Posterior cingulate gyrus (tissue), 11 donors: Measurements from ENCODE around the gene RRAD.
"Not testable (repeated sequence)": the region's sequence is repeated elsewhere in the genome, so short reads cannot be mapped to it uniquely, and the experiment has no call there.

Source experiments
- DNase-seq, 10 donors: peaks; one replicate each; pipeline versions ENCODE4 v3.0.0 to v3.0.0-alpha.2; 2020 to 2021; ENCODE audit warnings: mixed read lengths in 3 of 10
- intact Hi-C: fragments of 100-400 bp; cut with DNase I; formaldehyde crosslinking; loops from one replicate; pipeline ENCODE4 v1.15.1; 2023

The RRAD gene

DNA sequence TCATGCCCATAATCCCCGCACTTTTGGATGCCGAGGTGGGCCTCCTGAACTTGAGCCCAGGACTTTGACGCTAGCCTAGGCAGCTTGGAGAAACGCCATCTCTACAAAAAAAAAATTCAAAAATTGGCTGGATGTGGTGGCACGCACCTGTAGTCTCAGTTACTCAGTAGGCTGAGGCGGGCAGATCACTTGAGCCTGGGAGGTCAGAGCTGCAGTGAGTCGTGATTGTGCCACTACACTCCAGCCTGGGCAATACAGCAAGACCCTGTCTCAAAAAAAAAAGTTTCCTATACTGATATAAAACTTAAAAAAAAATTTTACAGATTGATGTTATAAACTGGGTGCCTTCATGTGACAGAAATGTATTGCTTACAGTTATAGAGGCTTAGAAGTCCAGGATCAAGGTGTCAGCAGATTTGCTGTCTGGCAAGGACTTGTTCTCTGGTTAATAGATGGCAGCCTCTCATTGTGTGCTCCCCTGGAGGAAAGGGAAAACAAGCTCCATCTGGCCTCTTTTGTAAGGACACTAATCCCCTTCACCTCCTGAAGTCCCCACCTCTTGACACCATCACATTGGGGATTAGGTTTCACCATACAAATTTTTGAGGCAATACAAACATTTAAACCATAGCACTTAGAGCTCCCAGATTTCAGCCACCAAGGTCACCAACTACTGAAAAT is 27.2 kb upstream of the RRAD start:
- peak in 1 of 10 donors; percentile 60 for DNase-seq
- intact Hi-C loops: no loop called here

DNA sequence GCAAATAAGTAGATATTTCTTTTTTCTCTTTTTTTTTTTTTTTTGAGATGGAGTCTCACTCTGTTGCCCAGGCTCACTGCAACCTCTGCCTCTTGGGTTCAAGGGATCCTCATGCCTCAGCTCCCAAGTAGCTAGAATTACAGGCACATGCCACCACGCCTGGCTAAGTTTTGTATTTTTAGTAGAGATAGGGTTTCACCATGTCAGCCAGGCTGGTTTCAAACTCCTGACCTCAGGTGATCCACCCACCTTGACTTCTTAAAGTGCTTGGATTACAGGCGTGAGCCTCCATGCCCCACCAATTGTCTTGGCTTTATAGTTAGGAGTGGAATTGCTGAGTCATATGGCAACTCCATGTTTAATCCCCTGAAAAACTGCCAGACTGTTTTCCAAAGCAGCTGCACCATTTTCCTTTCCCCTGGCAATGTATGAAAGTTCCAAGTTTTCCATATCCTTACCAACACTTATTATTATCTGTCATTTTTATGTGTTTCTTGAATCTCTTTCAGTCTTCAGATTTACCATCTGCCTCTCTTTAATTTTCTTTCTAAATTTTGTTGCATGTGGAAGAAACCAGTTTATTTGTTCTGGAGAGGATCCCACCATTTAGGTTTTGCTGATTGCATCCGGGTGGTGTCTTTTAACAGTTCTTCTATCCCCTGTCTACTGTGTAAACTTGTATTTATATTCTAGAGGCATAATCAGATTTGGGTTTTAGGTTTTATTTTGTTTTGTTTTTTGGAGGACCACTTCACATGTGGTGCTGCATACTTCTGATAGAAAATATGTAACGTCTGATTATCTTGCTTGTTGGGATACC is 25.8 kb upstream of the RRAD start:
- intact Hi-C loops: no loop called here
- DNase-seq: no peak

DNA sequence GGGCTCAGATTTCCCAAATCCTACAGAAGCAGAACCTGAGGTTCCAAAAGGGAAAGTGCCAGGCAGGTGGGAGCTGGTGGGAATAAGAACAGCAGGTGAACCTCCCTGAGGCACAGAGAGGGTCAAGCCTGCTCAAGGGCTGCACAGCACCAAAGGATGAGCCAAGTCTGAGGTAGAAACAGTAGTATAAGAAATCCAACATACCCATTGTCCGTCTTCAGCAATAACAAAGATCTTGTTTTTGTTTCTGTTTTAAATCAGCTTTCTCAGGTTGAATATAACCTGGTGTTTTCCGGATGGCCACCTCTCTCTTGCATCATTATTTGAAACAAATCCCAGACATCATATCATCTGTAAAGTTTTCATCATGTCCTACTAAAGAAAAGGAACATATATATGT is 25.1 kb upstream of the RRAD start:
- intact Hi-C loops: no loop called here
- DNase-seq: peak in 2 of 10 donors; percentile 19 to 33

DNA sequence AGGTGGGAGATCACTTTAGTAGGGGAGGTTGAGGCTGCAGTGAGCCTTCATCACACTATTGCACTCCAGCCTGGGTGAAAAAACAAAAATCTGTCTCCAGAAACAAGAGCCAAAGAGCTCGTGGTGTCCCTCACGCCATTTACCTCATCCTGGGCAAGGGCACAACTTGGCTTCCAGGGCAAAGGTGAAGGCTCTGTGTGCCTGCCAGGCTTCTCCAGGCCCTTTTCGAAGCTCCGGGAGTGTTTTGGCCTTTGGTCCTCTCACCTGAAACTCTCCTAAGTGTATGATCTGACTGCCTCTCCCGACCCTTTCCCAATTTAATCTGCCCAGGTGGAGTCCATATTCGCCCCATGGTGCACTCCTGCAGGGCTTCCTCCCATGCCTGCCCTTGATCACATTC is 24.1 kb upstream of the RRAD start:
- intact Hi-C loops: no loop called here
- DNase-seq: no peak

DNA sequence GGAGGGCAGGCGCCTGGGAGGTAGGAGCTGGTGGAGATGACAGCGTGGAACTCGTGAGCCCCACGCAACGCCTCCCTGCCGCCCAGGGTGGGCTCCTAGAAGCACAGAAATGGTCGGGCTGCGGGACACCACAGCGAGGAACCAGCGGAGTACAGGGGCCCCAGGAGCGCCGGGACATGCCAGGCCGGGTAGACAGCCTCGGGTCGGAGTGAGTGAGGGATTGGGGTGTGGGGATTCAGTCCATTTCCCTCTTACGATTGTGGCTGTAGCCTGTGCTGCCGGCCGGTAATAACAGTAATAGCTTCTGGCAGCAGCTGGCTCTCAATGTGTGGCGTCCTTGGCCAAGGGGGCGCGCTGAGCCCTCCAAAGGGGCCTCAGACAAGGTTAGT is 23.5 kb upstream of the RRAD start:
- DNase-seq: peak in 2 of 10 donors; percentile 68 to 76
- intact Hi-C loops: no loop called here

DNA sequence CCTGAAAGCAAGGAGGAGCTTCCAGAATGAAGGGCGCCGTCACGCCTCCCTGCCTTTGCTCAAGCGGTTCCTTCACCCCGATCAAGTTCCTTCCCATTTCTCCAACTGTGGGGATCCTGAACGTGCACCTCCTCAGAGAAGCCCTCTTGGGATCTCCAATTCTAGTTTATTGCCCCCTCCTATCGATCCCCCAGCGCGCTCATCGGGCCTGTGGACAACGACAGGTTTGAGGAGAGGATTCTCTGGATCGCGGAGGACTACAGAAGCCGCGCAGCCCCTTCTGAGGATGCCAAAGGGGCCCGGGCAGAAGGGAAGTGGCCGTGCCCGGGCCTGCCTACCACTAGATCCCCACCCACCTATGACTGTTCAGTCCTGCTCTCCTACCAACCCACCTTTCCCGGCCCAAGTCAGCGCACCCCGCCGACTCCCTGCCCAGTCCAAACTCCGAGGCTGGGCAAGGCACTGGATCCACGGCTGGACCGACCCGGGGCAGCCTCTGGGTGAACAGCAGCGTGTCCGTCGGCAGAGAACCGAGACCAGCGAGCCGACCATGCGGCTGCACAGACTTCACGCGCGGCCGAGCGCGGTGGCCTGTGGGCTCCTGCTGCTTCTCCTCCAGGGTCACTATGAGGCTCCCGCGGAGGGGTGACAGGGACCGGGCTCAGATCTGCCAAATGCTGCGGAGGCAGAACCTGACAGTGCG is 22.9 kb upstream of the RRAD start:
- peak in 4 of 10 donors; percentile 14 to 86 (median 83) for DNase-seq
- intact Hi-C loops: no loop called here

DNA sequence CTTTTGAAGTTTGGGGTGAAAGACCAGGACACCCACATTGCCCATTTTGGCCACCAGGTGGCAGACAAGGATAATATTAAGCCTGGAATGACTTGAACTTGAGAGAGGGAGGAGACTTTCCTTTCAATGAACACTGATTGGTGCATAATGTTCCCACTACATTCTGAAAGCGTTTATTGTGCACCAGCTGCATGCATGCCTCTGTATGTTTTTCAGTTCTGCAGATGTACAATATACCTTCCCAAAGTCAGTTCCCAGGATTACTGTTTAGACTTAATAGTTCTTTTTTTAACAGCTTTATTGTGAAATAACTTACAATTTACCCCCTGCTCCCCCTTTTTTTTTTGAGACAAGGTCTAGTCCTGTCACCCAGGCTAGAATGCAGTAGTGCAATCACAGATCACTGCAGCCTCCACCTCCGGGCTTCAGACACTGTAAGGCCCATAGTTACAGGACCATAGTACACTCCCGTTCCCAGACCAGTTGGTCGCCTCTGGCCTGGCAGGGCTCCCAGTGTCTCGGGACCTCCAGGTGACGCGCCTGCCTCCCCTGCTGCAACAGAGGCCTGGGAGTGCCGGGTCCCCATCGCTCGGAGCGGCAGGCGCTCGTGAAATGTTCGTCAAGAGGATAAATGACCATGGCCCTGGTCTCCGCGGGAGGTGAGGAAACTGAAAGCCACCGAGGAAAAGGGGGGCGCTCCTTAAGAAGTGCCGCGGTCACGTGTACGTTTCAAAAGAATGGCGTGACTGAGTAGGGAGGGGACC is 22.1 kb upstream of the RRAD start:
- intact Hi-C loops: no loop called here

DNA sequence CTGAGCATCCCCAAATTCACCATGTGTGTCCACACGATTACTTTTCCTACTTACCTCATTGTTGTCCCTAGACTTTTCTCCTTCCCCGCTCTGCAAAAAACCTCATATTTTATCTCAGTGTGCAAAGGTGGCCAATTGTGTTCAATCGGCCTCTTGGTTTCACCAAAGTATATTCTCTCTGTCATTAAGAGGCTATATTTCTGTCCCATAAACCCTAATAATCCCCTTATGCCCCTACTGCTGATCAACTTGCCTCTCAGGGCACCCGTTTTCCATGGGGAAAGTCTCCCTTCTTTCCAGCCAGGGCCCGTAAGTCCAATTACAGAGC is 21.6 kb upstream of the RRAD start:
- intact Hi-C loops: no loop called here
- DNase-seq: no peak

More for the DNA sequence above, 22.1 kb upstream of the RRAD start:
- DNase-seq: peak in 9 of 10 donors; percentile 58 to 94 (median 84)

DNA sequence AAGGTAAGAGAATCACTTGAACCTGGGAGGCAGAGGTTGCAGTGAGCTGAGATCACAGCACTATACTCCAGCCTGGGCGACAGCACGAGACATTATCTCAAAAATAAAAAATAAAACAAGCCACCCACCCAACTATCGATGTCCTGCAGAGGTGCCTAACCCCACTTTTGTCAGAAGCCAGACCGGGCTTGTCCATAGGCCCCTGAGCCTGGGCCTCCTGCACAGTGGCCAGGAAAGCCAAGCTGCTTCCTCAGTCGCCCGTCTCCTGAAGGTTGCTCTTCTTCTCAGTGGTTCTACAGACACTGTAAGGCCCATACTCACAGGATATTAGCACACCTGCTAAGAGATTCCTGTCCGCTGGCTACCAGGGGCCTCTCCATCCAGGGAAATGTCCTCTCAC is 21.2 kb upstream of the RRAD start:
- peak in 2 of 10 donors; percentile 51 to 72 for DNase-seq
- intact Hi-C loops: no loop called here

DNA sequence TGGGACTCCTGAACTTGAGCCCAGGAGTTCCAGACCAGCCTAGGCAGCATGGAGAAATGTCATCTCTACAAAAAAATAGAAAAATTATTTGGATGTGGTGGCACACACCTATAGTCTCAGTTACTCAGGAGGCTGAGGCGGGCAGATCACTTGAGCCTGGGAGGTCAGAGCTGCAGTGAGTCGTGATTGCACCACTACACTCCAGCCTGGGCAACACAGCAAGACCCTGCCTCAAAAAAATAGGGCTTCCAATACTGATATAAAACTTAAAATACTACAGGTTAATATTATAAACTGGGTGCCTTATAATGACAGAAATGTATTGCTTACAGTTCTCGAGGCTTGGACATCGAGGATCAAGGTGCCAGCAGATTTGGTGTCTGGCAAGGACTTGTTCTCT is 20.6 kb upstream of the RRAD start:
- intact Hi-C loops: no loop called here
- peak in 2 of 10 donors; percentile 8 to 47 for DNase-seq

DNA sequence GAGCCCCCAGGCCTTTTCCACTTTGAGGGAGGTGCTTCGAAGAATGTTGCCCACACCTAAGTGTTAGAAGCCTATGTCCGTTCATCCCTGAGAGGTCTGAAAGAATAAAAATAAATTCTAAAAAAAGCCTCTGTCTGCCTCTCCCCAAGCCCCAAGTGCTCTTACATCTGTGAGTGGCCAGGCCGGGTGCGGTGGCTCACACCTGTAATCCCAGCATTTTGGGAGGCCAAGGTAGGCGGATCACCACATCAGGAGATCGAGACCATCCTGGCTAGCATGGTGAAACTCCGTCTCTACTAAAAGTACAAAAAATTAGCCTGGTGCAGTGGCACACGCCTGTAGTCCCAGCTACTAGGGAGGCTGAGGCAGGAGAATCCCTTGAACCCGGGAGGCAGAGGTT is 19.6 kb upstream of the RRAD start:
- peak in 2 of 10 donors; percentile 58 to 64 for DNase-seq
- intact Hi-C loops: not testable (repeated sequence)

DNA sequence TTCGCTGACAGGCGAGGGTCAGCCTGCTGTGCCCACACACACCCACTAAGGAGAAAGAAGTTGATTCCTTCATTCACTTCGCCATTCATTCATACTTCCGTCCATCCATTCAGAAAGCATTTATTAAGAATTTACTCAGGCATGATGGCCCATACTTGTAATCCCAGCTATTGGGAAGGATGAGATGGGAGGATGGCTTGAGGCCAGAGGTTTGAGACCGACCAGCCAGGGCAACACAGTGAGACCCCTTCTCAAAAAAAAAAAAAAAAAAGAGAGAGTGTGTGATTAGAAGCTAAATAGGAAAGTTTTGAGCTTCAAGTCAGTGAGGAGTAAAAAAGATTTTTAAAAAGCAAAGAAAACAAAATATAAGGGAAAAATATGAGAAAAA is 18.7 kb upstream of the RRAD start:
- DNase-seq: no peak
- intact Hi-C loops: no loop called here

DNA sequence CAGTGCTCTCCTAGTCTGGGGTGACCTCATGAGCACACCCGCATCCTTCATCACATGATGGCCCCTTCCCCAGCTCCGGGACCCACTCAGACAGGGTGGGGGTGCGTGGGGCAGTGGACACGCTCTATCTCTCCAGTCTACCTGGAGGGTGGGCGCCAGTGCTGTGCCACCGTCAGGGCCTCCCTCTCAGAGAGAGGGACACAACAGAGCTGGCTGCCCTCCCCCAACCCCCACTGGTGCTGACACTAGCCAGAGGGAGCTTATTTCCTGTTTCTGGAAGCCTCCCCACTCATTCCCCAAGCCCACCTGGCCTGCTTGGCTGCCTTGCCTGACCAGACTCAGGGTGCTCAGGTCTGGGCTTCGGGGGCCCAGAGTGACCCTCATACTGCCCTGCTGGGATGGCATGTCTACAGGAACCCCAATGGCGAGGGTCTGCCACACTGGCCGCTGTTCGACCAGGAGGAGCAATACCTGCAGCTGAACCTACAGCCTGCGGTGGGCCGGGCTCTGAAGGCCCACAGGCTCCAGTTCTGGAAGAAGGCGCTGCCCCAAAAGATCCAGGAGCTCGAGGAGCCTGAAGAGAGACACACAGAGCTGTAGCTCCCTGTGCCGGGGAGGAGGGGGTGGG is 18.2 kb upstream of the RRAD start:
- intact Hi-C loops: no loop called here
- DNase-seq: peak in 2 of 10 donors; percentile 62 to 68

DNA sequence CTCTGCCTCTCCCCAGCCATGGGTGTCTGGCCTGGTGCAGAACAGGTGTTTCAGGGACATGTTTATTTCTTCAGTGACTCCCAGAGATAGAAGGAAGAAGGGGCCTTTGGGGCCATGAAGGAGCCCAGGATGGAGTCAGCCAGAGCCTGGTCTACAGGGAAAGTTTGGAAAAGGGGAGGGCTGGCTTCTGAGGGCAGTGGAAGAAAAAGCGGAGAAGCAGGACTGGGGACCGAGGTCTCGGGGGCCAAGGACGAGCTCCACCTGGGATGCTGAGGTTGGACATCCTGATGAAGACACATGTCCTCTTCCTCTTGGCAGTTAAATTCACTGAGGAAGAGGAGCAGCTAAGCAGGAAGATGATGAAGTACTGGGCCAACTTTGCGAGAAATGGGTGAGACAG is 17.6 kb upstream of the RRAD start:
- intact Hi-C loops: no loop called here
- peak in 2 of 10 donors; percentile 54 to 57 for DNase-seq

DNA sequence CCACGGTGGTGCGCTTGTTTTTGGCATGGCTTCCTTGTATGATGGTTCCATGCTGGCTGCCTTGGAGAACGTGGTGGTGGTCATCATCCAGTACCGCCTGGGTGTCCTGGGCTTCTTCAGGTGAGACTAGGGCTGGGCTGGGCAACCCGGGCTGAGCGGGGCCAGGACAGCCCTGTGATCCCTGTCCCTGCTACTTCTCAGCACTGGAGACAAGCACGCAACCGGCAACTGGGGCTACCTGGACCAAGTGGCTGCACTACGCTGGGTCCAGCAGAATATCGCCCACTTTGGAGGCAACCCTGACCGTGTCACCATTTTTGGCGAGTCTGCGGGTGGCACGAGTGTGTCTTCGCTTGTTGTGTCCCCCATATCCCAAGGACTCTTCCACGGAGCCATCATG is 14.9 kb upstream of the RRAD start:
- intact Hi-C loops: no loop called here
- peak in 2 of 10 donors; percentile 37 to 52 for DNase-seq

DNA sequence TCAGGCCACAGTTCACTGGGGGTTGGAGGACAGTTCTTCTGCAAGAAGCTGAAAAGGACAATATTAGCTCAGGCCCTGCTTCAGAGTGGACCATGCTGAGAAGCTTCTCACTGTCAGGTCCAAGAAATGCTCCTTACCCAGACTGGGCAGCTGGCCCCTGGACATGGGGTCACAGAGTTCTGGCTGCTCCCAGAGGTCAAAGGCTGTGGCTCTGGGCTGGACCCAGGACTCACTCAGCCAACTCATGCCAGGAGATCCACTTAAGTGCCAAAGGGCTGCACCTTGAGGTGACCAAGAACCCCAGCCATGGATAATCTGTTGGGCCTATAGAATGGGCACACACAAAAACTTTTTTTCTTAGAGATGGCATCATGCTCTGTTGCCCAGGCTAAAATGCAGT is 14.0 kb upstream of the RRAD start:
- peak in 2 of 10 donors; percentile 13 to 42 for DNase-seq
- intact Hi-C loops: no loop called here

DNA sequence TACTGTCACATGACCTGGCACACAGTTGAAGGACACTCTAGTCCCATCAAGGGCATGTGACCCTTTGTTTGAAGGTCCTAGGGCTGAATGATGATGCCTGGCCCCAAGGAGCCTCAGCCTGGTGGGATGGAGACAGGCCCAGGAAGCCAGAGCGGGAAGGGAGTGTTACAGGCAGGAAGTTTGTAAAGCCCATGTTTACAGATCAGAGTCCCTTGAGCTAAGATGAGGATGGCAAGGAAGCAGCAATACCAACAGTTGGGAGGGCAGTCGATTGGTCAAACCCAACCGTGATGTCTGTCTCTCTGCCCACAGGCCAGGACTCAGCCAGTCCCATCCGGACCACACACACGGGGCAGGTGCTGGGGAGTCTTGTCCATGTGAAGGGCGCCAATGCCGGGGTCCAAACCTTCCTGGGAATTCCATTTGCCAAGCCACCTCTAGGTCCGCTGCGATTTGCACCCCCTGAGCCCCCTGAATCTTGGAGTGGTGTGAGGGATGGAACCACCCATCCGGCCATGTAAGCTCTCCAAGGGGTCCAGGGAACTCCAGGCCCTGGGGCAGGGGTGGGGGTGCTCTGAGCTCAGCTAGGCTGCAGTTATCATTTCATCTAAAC is 12.5 kb upstream of the RRAD start:
- intact Hi-C loops: no loop called here
- peak in 1 of 10 donors; percentile 42 for DNase-seq

DNA sequence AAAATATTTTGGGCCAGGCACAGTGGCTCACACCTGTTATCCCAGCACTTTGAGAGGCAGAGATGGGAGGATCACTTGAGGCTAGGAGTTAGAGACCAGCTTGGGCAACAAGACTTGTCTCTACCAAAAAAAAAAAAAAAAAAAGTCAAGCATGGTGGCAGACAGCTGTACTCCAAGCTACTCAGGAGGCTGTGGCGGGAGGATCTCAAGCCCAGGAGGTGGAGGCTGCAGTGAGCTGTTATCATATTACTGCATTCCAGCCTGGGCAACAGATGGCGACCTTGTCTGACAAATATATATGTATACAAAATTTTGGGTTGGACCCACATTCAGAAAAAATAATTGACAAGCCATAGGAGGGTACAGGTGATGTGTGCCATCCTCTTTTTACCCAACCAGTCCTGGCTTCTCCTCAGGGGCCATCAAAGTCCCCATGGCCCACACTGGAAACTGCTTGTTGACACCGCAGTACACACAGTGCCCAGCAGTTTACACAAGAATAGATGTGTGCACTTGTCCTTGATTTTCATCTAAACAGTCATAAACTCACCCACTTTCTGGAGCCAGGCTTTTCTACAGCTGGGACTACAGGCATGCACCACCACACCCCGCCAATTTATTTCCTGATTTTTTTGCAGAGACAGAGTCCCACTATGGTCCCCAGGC is 11.7 kb upstream of the RRAD start:
- intact Hi-C loops: no loop called here
- DNase-seq: peak in 1 of 10 donors; percentile 47

DNA sequence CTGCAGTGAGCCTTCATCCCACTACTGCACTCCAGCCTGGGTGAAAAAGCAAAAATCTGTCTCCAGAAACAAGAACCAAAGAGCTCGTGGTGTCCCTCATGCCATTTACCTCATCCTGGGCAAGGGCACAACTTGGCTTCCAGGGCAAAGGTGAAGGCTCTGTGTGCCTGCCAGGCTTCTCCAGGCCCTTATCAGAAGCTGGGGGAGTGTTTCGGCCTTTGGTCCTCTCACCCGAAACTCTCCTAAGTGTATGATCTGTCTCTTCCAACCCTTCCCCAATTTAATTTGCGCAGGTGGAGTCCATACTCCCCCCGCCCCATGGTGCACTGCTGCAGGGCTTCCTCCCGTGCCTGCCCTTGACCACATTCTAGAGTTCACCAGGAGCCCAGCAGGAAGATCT is 11.1 kb upstream of the RRAD start:
- DNase-seq: peak in 2 of 10 donors; percentile 26 to 51
- intact Hi-C loops: no loop called here
